Lower lobe of right lung (tissue), 2 donors: ENCODE measurements around the gene CDH23. TPM values are rescaled to one million over a fixed set of nuclear protein-coding genes. Genes with fewer than 3 reads are reported as not detected.

Experiments used
- ATAC-seq, 2 donors: fragments of 200-7000 bp; cut with Tn5 transposase; one replicate each; pipeline ENCODE4 v1.9.1; 2020 to 2022; ENCODE audit warnings: mild to moderate bottlenecking in 2 of 2, moderate library complexity in 2 of 2
- DNase-seq: peaks from one replicate; pipeline ENCODE4 v3.0.0-alpha.2; 2020
- H3K27ac ChIP-seq: fragments of 200-600 bp; one replicate; pipeline ENCODE4 v1.8.0; 2022
- H3K27me3 ChIP-seq: fragments of 200-600 bp; one replicate; pipeline ENCODE4 v1.8.0; 2022; ENCODE audit warnings: low read depth
- H3K36me3 ChIP-seq: fragments of 200-600 bp; one replicate; pipeline ENCODE4 v1.8.0; 2022; ENCODE audit warnings: mild to moderate bottlenecking
- H3K4me1 ChIP-seq: fragments of 200-600 bp; one replicate; pipeline ENCODE4 v1.8.0; 2022
- H3K4me3 ChIP-seq: fragments of 200-600 bp; one replicate; pipeline ENCODE4 v1.8.0; 2022; ENCODE audit warnings: mild to moderate bottlenecking
- H3K9me3 ChIP-seq: fragments of 200-600 bp; one replicate; pipeline ENCODE4 v1.8.0; 2022
- intact Hi-C: fragments of 100-400 bp; cut with DNase I; formaldehyde crosslinking; loops from one replicate; pipeline ENCODE4 v1.11.0; 2022
- total RNA-seq: library from RNA; stranded (reverse); fragmentation: NEBNext Ultra II Directional; extraction: Animal tissue kit (Norgen Biotek cat#: 25700); gene quantifications from one replicate; pipeline ENCODE4 v1.2.1, GENCODE V29; 2021
- TF ChIP-seq, protein P1 (sequence below): fragments of 200-600 bp; IDR thresholded peaks from one replicate; pipeline ENCODE4 v1.8.0; 2022; ENCODE audit warnings: antibody characterized with exemption, mild to moderate bottlenecking
- donor health status: DM: no; HTN: yes; CAD: no; lungs with severe emphysema.

CDH23 gene
- total RNA-seq, 1 donor from 2014 or later: 9.4 TPM

GRCh38 chr10:71703577-71703976, 306.9 kb downstream of the CDH23 start:
- Histone ChIP-seq H3K36me3 (no peaks in the 10 kb centered on the region), H3K27me3 (no peaks in the 10 kb centered on the region), H3K4me1 (peaks cover 8% of the 10 kb centered on the region), H3K4me3 (no peak overlapping the region), H3K27ac (no peak overlapping the region), H3K9me3 (no peaks in the 10 kb centered on the region)
- intact Hi-C loops: no loop called here
- TF ChIP-seq, protein P1, sequence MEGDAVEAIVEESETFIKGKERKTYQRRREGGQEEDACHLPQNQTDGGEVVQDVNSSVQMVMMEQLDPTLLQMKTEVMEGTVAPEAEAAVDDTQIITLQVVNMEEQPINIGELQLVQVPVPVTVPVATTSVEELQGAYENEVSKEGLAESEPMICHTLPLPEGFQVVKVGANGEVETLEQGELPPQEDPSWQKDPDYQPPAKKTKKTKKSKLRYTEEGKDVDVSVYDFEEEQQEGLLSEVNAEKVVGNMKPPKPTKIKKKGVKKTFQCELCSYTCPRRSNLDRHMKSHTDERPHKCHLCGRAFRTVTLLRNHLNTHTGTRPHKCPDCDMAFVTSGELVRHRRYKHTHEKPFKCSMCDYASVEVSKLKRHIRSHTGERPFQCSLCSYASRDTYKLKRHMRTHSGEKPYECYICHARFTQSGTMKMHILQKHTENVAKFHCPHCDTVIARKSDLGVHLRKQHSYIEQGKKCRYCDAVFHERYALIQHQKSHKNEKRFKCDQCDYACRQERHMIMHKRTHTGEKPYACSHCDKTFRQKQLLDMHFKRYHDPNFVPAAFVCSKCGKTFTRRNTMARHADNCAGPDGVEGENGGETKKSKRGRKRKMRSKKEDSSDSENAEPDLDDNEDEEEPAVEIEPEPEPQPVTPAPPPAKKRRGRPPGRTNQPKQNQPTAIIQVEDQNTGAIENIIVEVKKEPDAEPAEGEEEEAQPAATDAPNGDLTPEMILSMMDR: no peak
- ATAC-seq: no peak
- DNase-seq: no peak

DNA sequence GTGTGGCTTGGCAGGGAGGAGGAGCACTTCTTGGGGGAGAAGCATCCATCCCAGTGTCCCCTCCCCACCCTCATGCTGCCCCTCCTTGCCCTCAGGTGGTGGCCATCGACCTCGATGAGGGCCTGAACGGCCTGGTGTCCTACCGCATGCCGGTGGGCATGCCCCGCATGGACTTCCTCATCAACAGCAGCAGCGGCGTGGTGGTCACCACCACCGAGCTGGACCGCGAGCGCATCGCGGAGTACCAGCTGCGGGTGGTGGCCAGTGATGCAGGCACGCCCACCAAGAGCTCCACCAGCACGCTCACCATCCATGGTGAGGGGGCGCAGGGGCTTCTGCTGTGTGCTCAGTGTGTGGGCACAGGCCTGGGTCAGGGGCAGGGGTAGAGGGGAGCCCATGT, 308.1 kb downstream of the CDH23 start:
- DNase-seq (no peak), ATAC-seq (no peak)
- Histone ChIP-seq H3K4me3 (no peak overlapping the region), H3K4me1 (peaks cover 12% of the 10 kb centered on the region), H3K27ac (no peak overlapping the region), H3K27me3 (no peaks in the 10 kb centered on the region), H3K9me3 (no peaks in the 10 kb centered on the region), H3K36me3 (no peaks in the 10 kb centered on the region)
- intact Hi-C loops: no loop called here
- TF ChIP-seq, protein P1: no peak

DNA sequence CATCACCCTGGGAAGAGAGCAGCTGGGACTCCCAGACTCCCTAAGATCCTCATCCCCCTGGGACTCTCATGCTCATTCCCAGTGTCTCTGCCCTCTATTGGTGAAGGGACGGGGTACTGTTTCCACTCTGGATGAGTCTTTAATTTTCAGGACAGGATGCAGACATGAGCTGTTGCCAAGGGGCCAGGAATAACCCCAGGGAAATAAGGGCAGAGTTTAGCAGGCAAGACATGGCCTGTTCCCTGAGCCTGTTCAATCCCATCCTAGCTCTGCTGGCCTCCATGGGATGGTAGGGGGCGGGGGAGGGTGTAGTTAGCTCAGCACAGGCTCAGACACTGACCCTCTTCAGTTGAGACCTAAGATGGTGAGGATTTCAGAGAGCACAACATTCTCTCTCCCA, 308.9 kb downstream of the CDH23 start:
- Histone ChIP-seq H3K27me3 (no peaks in the 10 kb centered on the region), H3K36me3 (no peaks in the 10 kb centered on the region), H3K9me3 (no peaks in the 10 kb centered on the region), H3K4me1 (peaks cover 12% of the 10 kb centered on the region), H3K27ac (no peak overlapping the region), H3K4me3 (no peak overlapping the region)
- TF ChIP-seq, protein P1: no peak
- DNase-seq (no peak), ATAC-seq (no peak)
- intact Hi-C loops: no loop called here

GRCh38 chr10:71706216-71707121, 309.7 kb downstream of the CDH23 start:
- H3K4me3 ChIP-seq: no peak overlapping the region
- ATAC-seq (no peak), DNase-seq (no peak)
- peaks cover 12% of the 10 kb centered on the region for H3K4me1 ChIP-seq
- no peaks in the 10 kb centered on the region for H3K27me3 ChIP-seq
- H3K36me3 ChIP-seq: no peaks in the 10 kb centered on the region
- intact Hi-C loops: no loop called here
- no peak overlapping the region for H3K27ac ChIP-seq
- no peaks in the 10 kb centered on the region for H3K9me3 ChIP-seq
- TF ChIP-seq, protein P1: no peak

- H3K36me3 ChIP-seq: no peaks in the 10 kb centered on the region
- H3K4me1 ChIP-seq: peaks cover 13% of the 10 kb centered on the region
- no peak overlapping the region for H3K4me3 ChIP-seq
- no peak overlapping the region for H3K27ac ChIP-seq
- intact Hi-C loops: no loop called here
- TF ChIP-seq, protein P1: no peak
- no peak for ATAC-seq
- H3K9me3 ChIP-seq: no peaks in the 10 kb centered on the region
- H3K27me3 ChIP-seq: no peaks in the 10 kb centered on the region
- DNase-seq: no peak
Observed at GRCh38 chr10:71707240-71707789, 310.6 kb downstream of the CDH23 start.
